ENCODE data around the gene HOXB1. TPM values are rescaled to one million over a fixed set of nuclear protein-coding genes. Genes with fewer than 3 reads are reported as not detected.

The HOXB1 gene
- total RNA-seq, 2 experiments from 2014 or later: not detected

DNA sequence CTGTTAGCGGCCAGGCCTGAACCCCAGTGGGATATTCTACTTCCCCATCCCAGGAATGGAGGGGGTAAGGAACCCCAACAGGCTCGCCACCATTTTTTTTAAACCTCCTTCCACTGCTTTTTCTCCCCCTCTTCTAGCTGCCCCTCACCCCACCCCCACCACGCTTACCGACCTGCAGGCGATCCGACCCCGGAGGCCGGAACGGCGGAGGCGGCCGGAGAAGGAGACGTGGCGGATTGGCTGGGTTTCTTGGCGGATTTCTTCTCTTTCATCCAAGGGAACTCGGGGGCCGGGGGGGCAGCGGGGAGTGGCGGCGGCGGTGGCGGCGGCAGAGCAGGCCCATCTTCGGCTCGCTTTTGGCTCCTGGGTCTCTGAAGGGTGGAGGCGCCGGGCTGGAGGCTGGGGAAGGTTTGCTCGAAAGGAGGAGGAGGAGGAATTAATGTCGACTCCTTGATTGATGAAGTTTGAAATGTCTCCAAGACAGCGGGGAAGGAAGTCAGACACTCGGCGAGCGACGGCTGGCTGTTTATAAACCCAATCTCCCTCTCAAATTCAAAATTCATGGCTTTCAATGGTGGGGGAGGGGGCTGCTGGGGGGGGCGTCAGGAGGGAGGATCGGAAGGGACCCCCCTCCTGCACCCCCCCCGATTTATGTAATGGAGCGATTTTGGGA, 13.7 kb upstream of the HOXB1 start:
- Histone ChIP-seq H3K27ac (ENCODE audit: low read depth in 1 of 2, low read length in 2 of 2) (peak overlapping the region; percentile 71 to 77), H3K9me3 (ENCODE audit: control insufficient read depth in 1 of 2, insufficient read depth in 1 of 2, low read length in 2 of 2) (no peaks in the 10 kb centered on the region), H3K4me3 (ENCODE audit: low read length) (peak overlapping the region; percentile 88), H3K36me3 (ENCODE audit: insufficient read depth, low read length) (no peaks in the 10 kb centered on the region), H3K4me1 (ENCODE audit: insufficient read depth, low read length) (peaks cover 73% of the 10 kb centered on the region), H3K27me3 (ENCODE audit: control insufficient read depth in 1 of 2, insufficient read depth in 2 of 2, low read length in 2 of 2) (no peaks in the 10 kb centered on the region)
- CTCF ChIA-PET: no interaction called here
- H3K4me3 Mint-ChIP-seq: peak overlapping the region; percentile 91
- intact Hi-C loops (cut with DNase I, micrococcal nuclease): loop anchor here in 1 of 2 experiments (5.0 kb wide), 1 partner anchor 52 kb away; no protein-coding TSS in a partner anchor
- ATAC-seq (ENCODE audit: poor library complexity): no peak
- POLR2A ChIA-PET: interaction anchor here (0.6 kb wide), 1 partner anchor 39 kb away, joined by 3 read pairs; no protein-coding TSS in a partner anchor
- H3K9me3 Mint-ChIP-seq: no peaks in the 10 kb centered on the region
- DNase-seq: peak in 11 of 14 experiments; percentile 20 to 68 (median 44)
- H3K27ac Mint-ChIP-seq: peak overlapping the region; percentile 80
- TF ChIP-seq, protein P1, sequence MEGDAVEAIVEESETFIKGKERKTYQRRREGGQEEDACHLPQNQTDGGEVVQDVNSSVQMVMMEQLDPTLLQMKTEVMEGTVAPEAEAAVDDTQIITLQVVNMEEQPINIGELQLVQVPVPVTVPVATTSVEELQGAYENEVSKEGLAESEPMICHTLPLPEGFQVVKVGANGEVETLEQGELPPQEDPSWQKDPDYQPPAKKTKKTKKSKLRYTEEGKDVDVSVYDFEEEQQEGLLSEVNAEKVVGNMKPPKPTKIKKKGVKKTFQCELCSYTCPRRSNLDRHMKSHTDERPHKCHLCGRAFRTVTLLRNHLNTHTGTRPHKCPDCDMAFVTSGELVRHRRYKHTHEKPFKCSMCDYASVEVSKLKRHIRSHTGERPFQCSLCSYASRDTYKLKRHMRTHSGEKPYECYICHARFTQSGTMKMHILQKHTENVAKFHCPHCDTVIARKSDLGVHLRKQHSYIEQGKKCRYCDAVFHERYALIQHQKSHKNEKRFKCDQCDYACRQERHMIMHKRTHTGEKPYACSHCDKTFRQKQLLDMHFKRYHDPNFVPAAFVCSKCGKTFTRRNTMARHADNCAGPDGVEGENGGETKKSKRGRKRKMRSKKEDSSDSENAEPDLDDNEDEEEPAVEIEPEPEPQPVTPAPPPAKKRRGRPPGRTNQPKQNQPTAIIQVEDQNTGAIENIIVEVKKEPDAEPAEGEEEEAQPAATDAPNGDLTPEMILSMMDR (IDR thresholded peaks at IDR 0.05): no peak
- H3K27me3 Mint-ChIP-seq: peaks cover 72% of the 10 kb centered on the region
- H3K4me1 Mint-ChIP-seq (ENCODE audit: low read depth): peaks cover 59% of the 10 kb centered on the region
- H3K36me3 Mint-ChIP-seq (ENCODE audit: low read depth): no peaks in the 10 kb centered on the region

DNA sequence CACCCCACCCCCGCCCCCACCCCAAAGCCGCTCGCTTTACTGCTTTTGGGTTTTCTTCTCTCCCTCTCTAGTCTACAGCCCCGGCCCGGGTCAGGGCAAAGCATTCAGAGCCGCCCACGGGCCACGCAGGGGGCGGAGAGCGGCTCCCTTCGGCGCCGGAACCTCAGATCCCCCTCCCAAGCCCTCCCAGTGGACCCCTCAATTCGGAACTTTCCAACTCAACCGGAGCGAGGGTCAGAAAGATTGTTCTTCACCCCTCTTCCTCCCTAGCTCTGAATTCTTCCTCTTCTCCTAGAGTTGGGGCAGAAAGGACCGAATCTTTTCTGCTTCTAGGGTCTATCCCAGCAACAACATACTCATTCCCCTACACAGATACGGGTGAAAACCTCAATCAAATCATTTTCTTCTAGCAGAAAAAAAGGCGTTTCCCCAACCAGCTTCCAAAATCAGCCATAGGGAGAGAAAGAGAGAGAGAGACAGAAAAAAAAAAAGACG, 13.1 kb upstream of the HOXB1 start:
- H3K9me3 ChIP-seq (ENCODE audit: control insufficient read depth in 1 of 2, insufficient read depth in 1 of 2, low read length in 2 of 2): no peaks in the 10 kb centered on the region
- Mint-ChIP-seq H3K9me3 (no peaks in the 10 kb centered on the region), H3K4me3 (peak overlapping the region; percentile 91), H3K27me3 (peaks cover 77% of the 10 kb centered on the region), H3K4me1 (ENCODE audit: low read depth) (peaks cover 59% of the 10 kb centered on the region), H3K36me3 (ENCODE audit: low read depth) (no peaks in the 10 kb centered on the region), H3K27ac (peak overlapping the region; percentile 80)
- TF ChIP-seq, protein P1 (IDR thresholded peaks at IDR 0.05): no peak
- ChIA-PET POLR2A (no interaction called here), CTCF (no interaction called here)
- intact Hi-C loops (cut with DNase I, micrococcal nuclease): loop anchor here in 1 of 2 experiments (5.0 kb wide), 1 partner anchor 52 kb away; no protein-coding TSS in a partner anchor
- H3K4me1 ChIP-seq (ENCODE audit: insufficient read depth, low read length): peaks cover 73% of the 10 kb centered on the region
- H3K4me3 ChIP-seq (ENCODE audit: low read length): peak overlapping the region; percentile 88
- H3K27ac ChIP-seq (ENCODE audit: low read depth in 1 of 2, low read length in 2 of 2): peak overlapping the region; percentile 71 to 77
- no peaks in the 10 kb centered on the region for H3K27me3 ChIP-seq (ENCODE audit: control insufficient read depth in 1 of 2, insufficient read depth in 2 of 2, low read length in 2 of 2)
- ATAC-seq (ENCODE audit: poor library complexity): peak; percentile 40
- DNase-seq: peak in 4 of 14 experiments; percentile 14 to 62 (median 30)
- H3K36me3 ChIP-seq (ENCODE audit: insufficient read depth, low read length): no peaks in the 10 kb centered on the region

DNA sequence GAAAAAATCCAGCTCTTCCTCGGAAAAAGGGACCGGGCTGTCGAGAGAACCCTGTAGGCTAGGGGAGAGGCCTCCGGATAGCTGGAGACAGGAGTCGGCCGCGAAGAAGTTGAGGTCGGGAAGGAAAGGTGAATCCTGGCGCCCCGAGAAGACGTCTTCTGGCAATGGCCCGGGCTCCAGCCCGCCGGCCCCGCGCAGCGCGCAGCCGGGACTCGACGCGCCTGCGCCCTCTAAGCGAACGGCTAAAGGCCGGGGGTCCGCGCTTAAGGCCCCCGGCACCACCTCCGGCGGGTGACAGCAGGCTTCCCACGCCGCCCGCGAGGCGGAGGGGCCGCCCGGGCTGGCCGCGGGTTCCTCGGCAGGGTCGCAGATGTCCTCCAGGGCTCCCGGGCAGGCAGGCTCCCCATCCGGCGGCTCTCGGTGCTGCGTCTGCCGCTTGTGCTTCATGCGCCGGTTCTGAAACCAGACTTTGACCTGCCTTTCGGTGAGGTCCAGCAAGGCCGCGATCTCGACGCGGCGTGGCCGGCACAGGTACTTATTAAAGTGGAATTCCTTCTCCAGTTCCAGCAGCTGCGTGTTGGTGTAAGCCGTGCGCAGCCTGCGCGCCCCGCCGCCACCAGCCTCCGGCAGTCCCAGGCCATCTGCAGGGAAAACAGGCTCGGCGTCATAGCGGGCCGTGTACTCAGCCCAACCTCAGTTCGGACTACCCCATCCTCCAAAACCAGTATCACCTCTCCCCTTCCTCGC, 12.5 kb upstream of the HOXB1 start:
- DNase-seq: peak; percentile 18 to 79 (median 50)
- H3K36me3 ChIP-seq (ENCODE audit: insufficient read depth, low read length): no peaks in the 10 kb centered on the region
- Mint-ChIP-seq H3K36me3 (ENCODE audit: low read depth) (no peaks in the 10 kb centered on the region), H3K9me3 (no peaks in the 10 kb centered on the region), H3K27ac (peak overlapping the region; percentile 90), H3K4me3 (peak overlapping the region; percentile 91), H3K4me1 (ENCODE audit: low read depth) (peaks cover 54% of the 10 kb centered on the region), H3K27me3 (peaks cover 80% of the 10 kb centered on the region)
- peak overlapping the region; percentile 77 to 96 for H3K27ac ChIP-seq (ENCODE audit: low read depth in 1 of 2, low read length in 2 of 2)
- TF ChIP-seq, protein P1 (IDR thresholded peaks at IDR 0.05): no peak
- POLR2A ChIA-PET: no interaction called here
- ATAC-seq (ENCODE audit: poor library complexity): peak; percentile 45
- no peaks in the 10 kb centered on the region for H3K9me3 ChIP-seq (ENCODE audit: control insufficient read depth in 1 of 2, insufficient read depth in 1 of 2, low read length in 2 of 2)
- peaks cover 70% of the 10 kb centered on the region for H3K4me1 ChIP-seq (ENCODE audit: insufficient read depth, low read length)
- intact Hi-C loops (cut with DNase I, micrococcal nuclease): loop anchor here in 1 of 2 experiments (5.0 kb wide), 1 partner anchor 51 kb away; no protein-coding TSS in a partner anchor
- peak overlapping the region; percentile 88 for H3K4me3 ChIP-seq (ENCODE audit: low read length)
- no peaks in the 10 kb centered on the region for H3K27me3 ChIP-seq (ENCODE audit: control insufficient read depth in 1 of 2, insufficient read depth in 2 of 2, low read length in 2 of 2)
- CTCF ChIA-PET: no interaction called here

Measured in CD4-positive, alpha-beta T cell (primary cell).